HepG2 (cell line): ENCODE data around the gene ATP6V0D1. TPM values are rescaled to one million over a fixed set of nuclear protein-coding genes. Genes with fewer than 3 reads are reported as not detected.

Experiments used
- ATAC-seq: fragments of 200-7000 bp; cut with Tn5 transposase; 3 replicates; pipeline ENCODE4 v1.9.1; 2020; ENCODE audit warnings: mild to moderate bottlenecking, moderate library complexity
- BruUV-seq: library from RNA; stranded (reverse); fragments of 400-500 nt; replicated peaks from 2 replicates; lab custom pipeline; 2021; lab: Mats Ljungman, UMichigan
- CTCF ChIA-PET: fragments of 300-600 bp; formaldehyde crosslinking; extraction: SDS; loops from one replicate; lab custom pipeline; 2021; ENCODE audit warnings: low total read pairs, inconsistent platforms, low intra/inter-chr PET ratio; lab: Yijun Ruan, JAX
- POLR2A ChIA-PET: fragments of 350-600 bp; sonication (Branson Sonifier 250); formaldehyde crosslinking; loops from one replicate; lab custom pipeline; 2020; ENCODE audit warnings: antibody characterized with exemption, inconsistent platforms; lab: Yijun Ruan, JAX
- DNase-seq: peaks from one replicate; pipeline ENCODE4 v3.0.0-alpha.2; 2015; ENCODE audit warnings: low spot score
- FAIRE-seq: peaks from 3 replicates; lab custom pipeline; 2011; peaks lifted over from hg19 to GRCh38; lab: Jason Lieb, UNC
- H2AFZ ChIP-seq: one replicate; pipeline ENCODE4 v1.6.1; 2011; ENCODE audit warnings: low read length, inconsistent platforms
- H3K27ac ChIP-seq: fragments of 300-600 bp; 3 replicates; pipeline ENCODE4 v1.8.0; 2011; ENCODE audit warnings: mixed run types, mild to moderate bottlenecking, mixed read lengths, low read length, inconsistent platforms; ENCODE audit not compliant: insufficient read depth; ENCODE audit errors: extremely low read length
- H3K27me3 ChIP-seq, 2 experiments: fragments of 200-600 bp in 1 of 2; 2 replicates in 1 of 2; 3 replicates in 1 of 2; pipeline versions ENCODE4 v1.6.0 to v1.8.0; 2011; ENCODE audit warnings: low read length in 2 of 2, mild to moderate bottlenecking in 2 of 2, moderate library complexity in 2 of 2, inconsistent platforms in 1 of 2; ENCODE audit not compliant: insufficient read depth in 2 of 2, control insufficient read depth in 1 of 2
- H3K36me3 ChIP-seq, 2 experiments: fragments of 200-600 bp in 1 of 2; replicated peaks in 1 of 2; 2 replicates in 1 of 2; 3 replicates in 1 of 2; pipeline versions ENCODE4 v1.5.1 to v1.8.0; 2011; ENCODE audit warnings: low read length in 2 of 2, inconsistent platforms in 1 of 2; ENCODE audit not compliant: insufficient read depth in 2 of 2, control insufficient read depth in 1 of 2
- H3K4me1 ChIP-seq: 2 replicates; pipeline ENCODE4 v1.5.1; 2012; ENCODE audit warnings: low read length, inconsistent platforms; ENCODE audit not compliant: insufficient read depth
- H3K4me2 ChIP-seq: 2 replicates; pipeline ENCODE4 v1.6.0; 2011; ENCODE audit warnings: low read depth, low read length, inconsistent platforms
- H3K4me3 ChIP-seq, 3 experiments: fragments of 200-600 bp in 1 of 3; sonication (generic), shearing (Covaris generic) in 1 of 3; replicated peaks in 1 of 3; 2 replicates each; pipeline ENCODE4 v1.5.1; 2011 to 2016; ENCODE audit warnings: low read length in 3 of 3, inconsistent platforms in 2 of 3, low read depth in 2 of 3, mild to moderate bottlenecking in 2 of 3, control low read depth in 1 of 3, mixed read lengths in 1 of 3; ENCODE audit not compliant: insufficient read depth in 1 of 3
- H3K79me2 ChIP-seq: one replicate; pipeline ENCODE4 v1.6.1; 2011; ENCODE audit warnings: low read length, inconsistent platforms; ENCODE audit not compliant: insufficient read depth
- H3K9ac ChIP-seq: 2 replicates; pipeline ENCODE4 v1.6.0; 2011; ENCODE audit warnings: mild to moderate bottlenecking, low read depth, low read length, inconsistent platforms; ENCODE audit not compliant: insufficient read depth
- H3K9me3 ChIP-seq: 2 replicates; pipeline ENCODE4 v1.5.1; 2012; ENCODE audit warnings: mild to moderate bottlenecking, low read length
- H4K20me1 ChIP-seq: 2 replicates; pipeline ENCODE4 v1.6.0; 2011; ENCODE audit warnings: inconsistent platforms, mild to moderate bottlenecking, low read length, moderate library complexity; ENCODE audit not compliant: insufficient read depth
- ATRX ChIP-seq: sonication (generic); formaldehyde crosslinking; IDR thresholded peaks from 2 replicates; pipeline ENCODE4 v1.4.0; 2020; ENCODE audit warnings: missing genetic modification reagents, borderline replicate concordance
- EP300 ChIP-seq, 3 experiments: sonication (generic) in 1 of 3; formaldehyde crosslinking in 1 of 3; IDR thresholded peaks; 2 replicates each; pipeline versions ENCODE4 v1.5.1 to v1.6.1; 2011 to 2020; ENCODE audit warnings: low read depth in 2 of 3, low read length in 2 of 3, borderline replicate concordance in 1 of 3, improper control_type of control experiment in 1 of 3, mild to moderate bottlenecking in 1 of 3, missing genetic modification reagents in 1 of 3, moderate library complexity in 1 of 3
- ETV5 ChIP-seq: IDR thresholded peaks from 2 replicates; pipeline ENCODE4 v1.6.1; 2018; ENCODE audit warnings: missing biosample characterization, missing genetic modification reagents, inconsistent platforms, borderline replicate concordance
- GLMP ChIP-seq: sonication (generic); formaldehyde crosslinking; IDR thresholded peaks from 2 replicates; pipeline ENCODE4 v1.9.0; 2021; ENCODE audit warnings: missing genetic modification reagents, mild to moderate bottlenecking, borderline replicate concordance
- MIXL1 ChIP-seq: IDR thresholded peaks from 2 replicates; pipeline ENCODE4 v1.6.1; 2016
- NFIB ChIP-seq: sonication (generic); formaldehyde crosslinking; IDR thresholded peaks from 2 replicates; pipeline ENCODE4 v1.9.0; 2021; ENCODE audit warnings: missing genetic modification reagents, mild to moderate bottlenecking, borderline replicate concordance
- NFYB ChIP-seq: sonication (generic); formaldehyde crosslinking; IDR thresholded peaks from 2 replicates; pipeline ENCODE4 v1.4.0; 2020; ENCODE audit warnings: missing genetic modification reagents
- REST ChIP-seq, 2 experiments: IDR thresholded peaks; 2 replicates each; pipeline ENCODE4 v1.6.1; 2011 to 2012; ENCODE audit warnings: low read length in 2 of 2, borderline replicate concordance in 1 of 2, low read depth in 1 of 2, mild to moderate bottlenecking in 1 of 2, moderate library complexity in 1 of 2
- SNAPC2 ChIP-seq: sonication (generic); formaldehyde crosslinking; IDR thresholded peaks from 2 replicates; pipeline ENCODE4 v1.8.1; 2022; ENCODE audit warnings: mild to moderate bottlenecking, missing genetic modification reagents
- TGIF2 ChIP-seq: IDR thresholded peaks from 2 replicates; pipeline ENCODE4 v1.6.1; 2016; ENCODE audit warnings: control low read depth, missing compliant biosample characterization
- TRAFD1 ChIP-seq: sonication (generic); formaldehyde crosslinking; IDR thresholded peaks from 2 replicates; pipeline ENCODE4 v1.5.1; 2020; ENCODE audit warnings: missing genetic modification reagents, mild to moderate bottlenecking, borderline replicate concordance
- ZNF569 ChIP-seq: sonication (generic); formaldehyde crosslinking; IDR thresholded peaks from 2 replicates; pipeline ENCODE4 v1.5.0; 2020; ENCODE audit warnings: mild to moderate bottlenecking, missing genetic modification reagents, moderate library complexity, borderline replicate concordance
- ZNF761 ChIP-seq: sonication (generic); formaldehyde crosslinking; conservative IDR thresholded peaks from 2 replicates; pipeline ENCODE4 v1.4.0; 2020; ENCODE audit warnings: mild to moderate bottlenecking, missing genetic modification reagents
- ZSCAN20 ChIP-seq: sonication (generic); formaldehyde crosslinking; IDR thresholded peaks from 2 replicates; pipeline ENCODE4 v1.4.0; 2020; ENCODE audit warnings: missing genetic modification reagents, mild to moderate bottlenecking, borderline replicate concordance
- WGBS: methylation state at CpG from one replicate; pipeline ENCODE4 v1.1.6; 2017; ENCODE audit warnings: low lambda C conversion rate; 5-methylcytosine and 5-hydroxymethylcytosine counted together
- in situ Hi-C: cut with HindIII; loops from 2 replicates; pipeline ENCODE4 v1.10.0; 2017; ENCODE audit warnings: low pct_unique_long_range_greater_than_20kb; ENCODE audit not compliant: extremely low pct_ligation_motif_present
- intact Hi-C: fragments of 100-400 bp; cut with micrococcal nuclease; formaldehyde crosslinking; loops from one replicate; pipeline ENCODE4 v1.10.0; 2022; ENCODE audit not compliant: unreplicated experiment
- polyA plus RNA-seq, 8 experiments: library from polyadenylated mRNA; depleted of rRNA in 3 of 8; stranded (reverse) in 7 of 8; unstranded in 1 of 8; fragments of >200 nt; fragmentation: Illumina TruSeq in 4 of 8; extraction: Trizol in 4 of 8; gene quantifications; 2 replicates each; pipeline versions ENCODE4 v1.2.1 to v1.2.3, GENCODE V29; 2011 to 2016; ENCODE audit warnings: low read depth in 4 of 8, missing spikeins in 1 of 8, mixed read lengths in 1 of 8; ENCODE audit not compliant: insufficient read depth in 1 of 8
- total RNA-seq, 5 experiments: library from RNA; depleted of rRNA; stranded (reverse); fragments of >200 nt; fragmentation: Illumina TruSeq; extraction: Trizol; gene quantifications; 2 replicates each; pipeline ENCODE4 v1.2.3, GENCODE V29; 2016; ENCODE audit warnings: low read depth in 1 of 5

Gene ATP6V0D1
- total and polyA plus RNA-seq, 2 of the 13 experiments (the other 11 are each of a cell fraction or from before 2014, with no cell fraction given) = 51.1 to 61.3 TPM

DNA sequence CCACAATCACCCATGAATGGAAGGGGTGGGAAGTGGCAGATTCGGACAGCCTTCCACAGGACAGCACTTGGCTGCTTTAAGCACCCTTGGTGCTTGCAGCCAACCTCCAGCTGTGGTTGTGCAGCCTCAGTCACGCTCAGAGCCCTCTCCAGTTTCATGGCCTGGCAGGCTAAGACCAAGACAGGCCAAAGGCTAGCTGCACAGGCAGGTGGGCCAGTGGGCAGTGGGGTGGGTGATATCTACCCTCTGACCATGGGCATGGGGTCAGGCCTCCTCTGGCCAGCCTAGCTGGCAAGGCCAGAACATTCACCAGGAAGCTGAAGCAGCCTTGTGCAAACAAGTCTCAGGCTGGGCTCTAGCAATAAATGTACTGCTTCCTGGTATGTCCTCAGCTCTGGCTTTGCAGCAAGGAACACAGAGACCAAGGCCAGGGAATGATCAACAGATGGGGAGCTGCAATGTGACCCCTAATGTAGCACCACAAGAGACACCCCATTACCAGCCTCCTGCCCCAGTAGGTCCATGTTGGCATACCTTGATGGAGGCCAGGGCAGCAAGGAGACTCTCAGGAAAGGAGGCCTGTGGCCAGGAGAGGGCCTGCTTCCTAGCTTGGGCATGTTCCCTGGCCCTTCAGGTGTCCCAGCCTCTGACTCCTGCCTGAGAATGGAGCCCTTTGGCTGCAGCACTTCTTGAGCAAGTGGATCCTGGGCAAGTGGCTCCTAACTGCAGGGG lies 29.1 kb downstream of the ATP6V0D1 start:
- no peak overlapping the region for H3K9ac ChIP-seq
- in situ Hi-C loops (no loop called here), intact Hi-C loops (no loop called here)
- no peak overlapping the region for H3K4me3 ChIP-seq
- ChIA-PET CTCF (interaction anchor here (2.0 kb wide), 1 partner anchor 24 kb away, joined by 6 read pairs; no protein-coding TSS in a partner anchor), POLR2A (interaction anchor here (0.5 to 2.3 kb wide), 3 partner anchors 20 to 23 kb away, joined by 3 to 7 read pairs (median 4); partner anchors contain the start of gene HSD11B2)
- no peak overlapping the region for H2AFZ ChIP-seq
- H3K9me3 ChIP-seq = no peaks in the 10 kb centered on the region
- no peak for ATAC-seq
- DNase-seq = no peak
- no TSS peak for BruUV-seq
- H3K4me1 ChIP-seq = peaks cover 35% of the 10 kb centered on the region
- no peak overlapping the region for H3K27ac ChIP-seq
- WGBS = 100% methylated on average over 2 of the region's 2 CpGs
- H3K4me2 ChIP-seq = no peak overlapping the region
- no peaks in the 10 kb centered on the region for H3K79me2 ChIP-seq
- H3K27me3 ChIP-seq = no peaks in the 10 kb centered on the region
- H3K36me3 ChIP-seq = peaks cover 9 to 14% of the 10 kb centered on the region in 2 experiments; a peak in 3 of 5 replicates
- no peak for FAIRE-seq
- no peaks in the 10 kb centered on the region; the same call in 1 of the 2 replicates for H4K20me1 ChIP-seq
- no peak for TF ChIP-seq EP300 (IDR thresholded peaks at IDR 0.05; ENCODE audit: low read depth in 2 of 2, low read length in 2 of 2)
- TF ChIP-seq EP300 (CRISPR knock-in tag; IDR thresholded peaks at IDR 0.05; ENCODE audit: borderline replicate concordance) = no peak
- TF ChIP-seq NFIB (CRISPR knock-in tag) = no peak
- no peak for TF ChIP-seq GLMP (CRISPR knock-in tag)
- no peak for TF ChIP-seq TGIF2
- no peak for TF ChIP-seq ZNF761 (CRISPR knock-in tag)
- no peak for TF ChIP-seq SNAPC2 (CRISPR knock-in tag)
- no peak for TF ChIP-seq ZSCAN20 (CRISPR knock-in tag)
- TF ChIP-seq ZNF569 (CRISPR knock-in tag) = no peak
- TF ChIP-seq REST (IDR thresholded peaks at IDR 0.05; ENCODE audit: borderline replicate concordance in 1 of 2, low read depth in 1 of 2, low read length in 2 of 2) = no peak
- TF ChIP-seq MIXL1 (CRISPR knock-in tag) = no peak
- TF ChIP-seq ATRX = no peak
- TF ChIP-seq TRAFD1 = no peak
- no peak for TF ChIP-seq NFYB (CRISPR knock-in tag)
- no peak for TF ChIP-seq ETV5 (CRISPR knock-in tag)
